ENCODE measurements around the gene SLC25A22.
A peak's percentile ranks its signal among the peaks of the same experiment; 100 is the strongest.

The SLC25A22 gene

GRCh38 chr11:795634-796564, 2.2 kb downstream of the SLC25A22 start:
- H3K4me3 ChIP-seq (ENCODE audit: low read length), result peak overlapping the region; percentile 85
- DNase-seq (ENCODE audit: low read depth, low spot score), result peak; percentile 60

DNA sequence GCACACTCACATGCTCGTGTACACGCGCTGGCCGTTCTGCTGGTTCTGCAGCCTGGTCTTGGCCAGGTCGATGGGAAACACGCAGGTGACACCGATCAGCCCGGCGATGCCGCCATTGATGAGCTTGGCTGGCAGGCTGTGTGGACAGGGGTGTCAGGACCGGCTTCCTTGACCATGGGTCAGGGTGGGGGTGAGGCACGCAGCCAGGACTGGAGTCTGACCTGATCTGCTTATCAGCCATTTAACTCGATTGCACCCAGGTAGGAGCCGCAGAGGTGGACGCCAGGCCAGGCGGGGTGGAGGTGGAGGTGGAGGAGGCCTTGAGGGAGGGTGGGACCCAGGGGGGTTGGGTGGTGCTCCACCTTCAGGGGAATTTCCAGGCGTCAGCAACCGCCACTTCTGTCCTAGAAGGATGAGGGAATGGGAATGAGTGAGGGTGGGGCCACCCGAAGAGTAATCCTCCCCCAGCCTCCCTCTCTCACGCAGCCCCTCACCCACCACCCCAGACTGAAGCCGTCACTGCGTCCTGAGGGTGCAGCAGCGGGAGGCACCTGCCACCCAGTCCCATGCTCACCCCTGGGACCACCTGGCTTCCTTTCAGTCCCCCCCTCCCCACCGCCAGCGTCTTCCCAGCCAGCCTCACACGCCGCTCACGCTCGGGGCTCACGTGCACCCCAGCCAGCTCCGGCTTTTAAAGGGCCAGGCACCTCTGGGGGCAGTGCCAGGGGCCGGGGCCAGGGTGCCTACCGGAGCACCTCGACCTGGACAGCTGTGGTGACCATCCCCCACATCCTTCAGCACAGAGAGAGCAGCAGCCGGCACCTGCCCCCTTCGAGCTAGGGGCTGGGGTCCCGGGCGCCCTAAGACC, 3.1 kb downstream of the SLC25A22 start:
- peak overlapping the region; percentile 85 for H3K4me3 ChIP-seq (ENCODE audit: low read length)

DNA sequence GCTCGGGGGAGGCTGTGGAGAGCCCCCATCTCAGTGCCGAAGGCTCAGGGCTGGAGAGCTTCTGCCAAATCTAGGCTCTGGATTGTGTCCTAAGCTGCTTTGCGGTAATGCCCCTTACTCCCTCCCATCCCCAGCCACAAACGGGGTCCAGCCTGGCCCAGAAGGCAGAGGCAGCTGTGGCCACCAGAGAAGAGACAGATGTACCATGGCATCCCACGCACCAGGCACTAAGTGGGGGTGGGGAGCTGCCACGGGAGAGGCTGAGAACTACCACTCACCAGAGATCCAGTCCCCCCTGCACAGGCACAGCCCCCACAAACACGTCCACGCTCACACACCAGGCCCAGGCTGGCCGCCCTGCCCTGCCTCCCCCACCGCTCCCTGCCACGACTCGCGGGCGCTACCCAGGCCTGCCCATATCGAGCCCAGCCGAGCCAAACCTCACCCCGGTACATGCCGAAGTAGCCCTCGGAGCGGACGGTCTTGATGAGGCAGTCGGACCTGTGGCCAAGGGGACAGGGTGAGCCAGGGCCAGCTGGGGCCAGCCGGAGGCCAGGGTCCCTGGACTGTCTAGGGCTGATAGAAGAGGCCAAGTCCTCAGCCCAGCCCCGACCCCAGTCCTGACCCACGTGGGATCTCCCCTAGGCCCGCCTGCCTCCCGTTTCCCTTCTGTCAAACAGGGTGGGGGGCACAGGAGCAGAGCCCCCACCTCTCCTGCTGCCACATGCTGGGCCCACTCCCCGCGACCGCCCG, 3.9 kb downstream of the SLC25A22 start:
- DNase-seq (ENCODE audit: low read depth, low spot score), result no peak
- no peak overlapping the region for H3K4me3 ChIP-seq (ENCODE audit: low read length)

More for the DNA sequence above, 3.1 kb downstream of the SLC25A22 start:
- no peak for DNase-seq (ENCODE audit: low read depth, low spot score)

DNA sequence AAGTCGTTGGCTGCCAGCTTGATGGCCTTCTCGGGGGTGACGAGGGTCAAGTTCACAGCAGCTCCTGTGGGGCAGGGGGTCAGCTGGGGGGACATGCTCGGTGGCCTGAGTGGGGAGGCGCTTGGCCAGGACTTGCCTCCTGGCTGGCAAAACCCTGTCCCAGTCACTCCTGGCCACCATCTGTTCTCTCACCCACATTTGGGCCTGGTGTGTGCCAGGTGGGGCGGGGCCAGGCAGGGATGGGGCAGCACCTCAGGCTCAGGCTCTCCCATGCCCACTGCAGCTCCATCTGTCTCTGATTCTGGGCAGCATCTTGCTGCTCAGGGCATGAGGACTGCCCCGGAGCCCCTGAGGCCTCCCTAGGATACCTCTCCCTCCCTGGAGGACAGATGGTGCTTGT, 4.5 kb downstream of the SLC25A22 start:
- H3K4me3 ChIP-seq (ENCODE audit: low read length), result no peak overlapping the region
- DNase-seq (ENCODE audit: low read depth, low spot score), result no peak

- H3K4me3 ChIP-seq (ENCODE audit: low read length), result no peak overlapping the region
- no peak for DNase-seq (ENCODE audit: low read depth, low spot score)
Observed at GRCh38 chr11:792873-793272, 5.2 kb downstream of the SLC25A22 start.

- no peak overlapping the region for H3K4me3 ChIP-seq (ENCODE audit: low read length)
- DNase-seq (ENCODE audit: low read depth, low spot score), result no peak
Observed at GRCh38 chr11:792535-792821, 5.6 kb downstream of the SLC25A22 start.

DNA sequence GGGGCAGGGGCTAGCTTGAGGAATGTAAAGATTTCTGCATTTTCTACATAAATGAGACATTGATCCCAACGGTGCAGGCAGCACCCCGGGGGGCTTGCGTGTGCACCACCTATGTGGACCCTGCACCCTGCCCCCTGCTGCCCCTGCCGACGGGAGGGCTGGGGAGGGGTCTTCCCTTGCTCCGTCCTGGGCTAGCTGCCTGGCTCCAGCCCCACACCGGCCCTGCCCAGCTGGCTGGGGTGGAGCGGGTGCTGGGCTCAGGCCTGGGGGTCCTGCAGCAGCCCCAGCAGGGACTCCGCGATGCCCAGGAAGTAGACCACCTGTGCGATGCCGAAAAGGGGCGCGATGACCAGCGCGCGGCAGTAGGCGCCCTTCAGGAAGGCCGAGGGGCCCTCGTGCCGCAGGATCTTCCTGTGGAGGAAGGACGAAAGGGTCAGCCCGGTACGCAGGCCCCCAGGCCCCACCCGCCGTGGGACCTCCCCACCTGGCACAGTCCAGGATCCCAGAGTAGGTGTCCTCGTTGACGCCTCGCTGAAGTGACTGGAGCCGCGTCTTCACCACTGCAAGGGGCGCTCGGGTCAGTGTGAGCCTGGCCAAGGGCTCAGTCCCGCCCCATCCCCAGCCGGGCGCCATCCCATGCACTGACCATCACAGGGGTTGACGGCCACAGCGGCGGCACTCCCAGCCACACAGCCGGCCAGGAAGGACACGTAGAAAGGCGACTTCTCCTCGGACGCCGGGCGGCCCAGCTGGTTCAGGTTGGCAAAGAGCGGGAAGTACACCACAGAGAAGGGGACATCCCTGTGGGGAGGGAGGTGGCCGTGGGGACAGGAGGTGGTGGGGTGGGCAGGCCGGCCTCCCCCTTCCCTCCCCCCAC, 6.2 kb downstream of the SLC25A22 start:
- DNase-seq (ENCODE audit: low read depth, low spot score), result no peak
- H3K4me3 ChIP-seq (ENCODE audit: low read length), result no peak overlapping the region

GRCh38 chr11:790721-791564, 7.1 kb downstream of the SLC25A22 start:
- no peak for DNase-seq (ENCODE audit: low read depth, low spot score)
- H3K4me3 ChIP-seq (ENCODE audit: low read length), result no peak overlapping the region

- DNase-seq (ENCODE audit: low read depth, low spot score), result no peak
- no peak within 1 kb of the TSS for H3K4me3 ChIP-seq (ENCODE audit: low read length)
Observed at GRCh38 chr11:789943-790342, 8.1 kb downstream of the SLC25A22 start, which contains the start of gene CEND1. Gene CEND1, minus strand, starts transcription at chr11:790090. Its CDS starts 1,514 bp downstream, at chr11:788576.

- H3K4me3 ChIP-seq (ENCODE audit: low read length), result no peak overlapping the region
- no peak for DNase-seq (ENCODE audit: low read depth, low spot score)
Observed at GRCh38 chr11:788953-789940, 8.8 kb downstream of the SLC25A22 start.

- H3K4me3 ChIP-seq (ENCODE audit: low read length), result no peak overlapping the region
- DNase-seq (ENCODE audit: low read depth, low spot score), result no peak
Observed at GRCh38 chr11:788009-788640, 10.0 kb downstream of the SLC25A22 start.

DNA sequence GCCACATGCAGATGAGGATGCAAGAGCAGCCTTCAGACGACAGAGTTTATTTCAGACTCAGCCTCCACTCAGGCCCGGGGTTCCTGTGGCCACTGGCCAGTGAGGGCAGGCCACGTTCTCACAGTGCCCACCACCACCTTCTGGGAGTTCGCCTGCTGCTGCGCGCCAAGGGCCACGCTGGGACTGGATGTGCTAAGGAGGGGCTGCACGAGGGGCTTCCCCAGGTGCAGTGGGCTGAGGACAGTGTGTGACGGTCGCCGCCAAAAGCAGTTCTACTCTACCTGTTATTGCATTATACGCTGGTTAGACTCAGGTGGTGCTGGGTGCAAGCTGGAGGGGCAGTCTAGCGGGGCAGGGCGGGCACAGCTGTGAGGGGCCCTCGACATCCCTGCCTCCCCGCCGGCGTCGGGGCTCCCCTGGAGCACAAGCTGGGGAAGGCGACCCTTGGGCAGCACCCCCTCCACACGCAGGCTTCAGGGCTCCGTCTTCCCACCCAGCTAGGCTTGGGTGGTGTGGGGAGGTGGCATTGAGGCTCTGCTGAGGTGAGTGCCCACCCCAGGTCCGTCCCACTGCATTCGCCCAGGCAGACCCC, 10.9 kb downstream of the SLC25A22 start:
- H3K4me3 ChIP-seq (ENCODE audit: low read length), result no peak overlapping the region
- no peak for DNase-seq (ENCODE audit: low read depth, low spot score)

DNA sequence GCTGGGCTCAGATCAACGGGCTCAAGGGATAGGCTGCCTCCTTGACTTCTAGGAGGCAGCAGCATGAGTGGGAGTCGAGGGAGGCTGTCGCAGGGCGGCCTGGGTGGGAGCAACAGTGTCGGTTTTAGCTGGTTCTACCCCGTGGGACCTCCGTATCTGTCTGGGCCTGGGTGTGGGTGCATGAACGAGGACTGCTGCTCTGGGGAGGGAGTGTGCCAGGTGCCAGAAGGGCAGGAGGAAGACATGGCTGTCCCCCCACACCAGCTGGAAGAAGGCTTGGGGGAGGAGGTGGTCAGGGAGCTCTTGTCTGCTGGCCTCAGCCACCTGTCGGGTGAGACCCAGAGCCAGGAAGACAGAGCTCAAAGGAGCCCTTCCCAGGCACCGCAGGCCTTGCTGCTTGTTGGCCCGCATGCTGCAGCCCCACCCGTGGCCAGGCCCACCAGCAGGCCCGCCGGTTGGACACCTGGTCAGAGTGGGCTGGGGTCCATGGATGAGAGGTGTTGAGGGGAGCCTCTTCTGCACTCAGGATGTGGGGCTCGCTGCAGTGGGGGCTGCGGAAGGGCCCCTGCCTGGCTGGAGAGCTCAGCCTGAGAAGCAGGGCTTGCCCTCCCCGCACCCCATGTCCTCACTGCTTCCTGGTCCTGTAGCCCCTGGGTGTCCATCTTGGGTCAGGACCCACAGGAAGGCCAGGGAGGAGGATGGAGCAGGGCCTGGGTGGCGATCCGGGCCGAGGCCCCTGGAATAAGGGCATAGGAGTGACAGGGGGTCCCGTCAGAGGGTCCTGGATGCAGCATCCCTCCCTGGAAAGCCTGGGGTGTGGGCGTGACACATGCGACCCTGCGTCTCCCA, 11.6 kb downstream of the SLC25A22 start:
- no peak overlapping the region for H3K4me3 ChIP-seq (ENCODE audit: low read length)
- no peak for DNase-seq (ENCODE audit: low read depth, low spot score)

DNA sequence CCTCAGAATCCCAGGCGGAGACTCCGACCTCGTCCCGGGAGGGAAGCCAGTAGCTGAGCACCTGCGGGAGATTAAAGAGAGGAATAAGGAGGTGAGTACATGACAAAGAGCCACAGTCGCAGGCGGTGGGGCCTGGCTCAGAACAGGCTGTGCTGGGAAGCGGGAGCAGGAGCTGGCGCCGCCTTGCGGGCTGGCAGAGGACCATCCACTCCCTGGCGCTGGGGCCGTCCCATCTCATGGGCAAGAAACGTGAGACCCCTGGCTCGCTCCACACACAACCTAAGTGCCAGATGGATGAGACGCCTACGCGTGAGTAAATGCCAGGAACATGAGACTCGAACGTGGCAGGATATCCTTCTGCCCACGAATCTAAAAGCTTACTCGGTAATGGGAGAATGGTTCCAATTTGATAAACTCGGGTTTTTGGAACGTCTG, 14.5 kb downstream of the SLC25A22 start:
- no peak overlapping the region for H3K4me3 ChIP-seq (ENCODE audit: low read length)
- DNase-seq (ENCODE audit: low read depth, low spot score), result no peak
